ENCODE measurements around the gene LIMCH1. TPM values are rescaled to one million over a fixed set of nuclear protein-coding genes. Genes with fewer than 3 reads are reported as not detected.

Gene LIMCH1
- total and polyA plus RNA-seq, 8 donors: 4.7 to 37.1 (median 17.4) TPM

DNA sequence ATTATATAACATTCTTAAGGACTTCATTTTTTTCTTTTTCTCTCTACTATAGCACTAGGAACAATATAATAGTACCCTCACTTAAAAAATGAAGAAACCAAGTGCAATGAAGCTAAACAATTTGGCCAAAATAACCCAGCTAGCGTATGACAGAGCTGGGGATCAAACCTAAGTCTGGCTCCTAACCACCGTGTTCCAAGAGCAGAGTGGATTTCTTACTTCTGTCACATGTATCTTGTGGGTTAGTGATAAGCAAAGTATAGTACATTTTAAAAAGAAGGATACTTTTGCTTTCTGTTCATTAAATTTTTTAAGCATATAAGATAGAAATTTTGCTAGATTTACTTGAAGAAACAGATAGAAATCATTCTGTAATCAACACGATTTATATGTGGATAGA, 11.5 kb downstream of the LIMCH1 start:
- no peak overlapping the region for H3K27ac ChIP-seq
- H3K4me1 ChIP-seq: no peaks in the 10 kb centered on the region
- no peaks in the 10 kb centered on the region for H3K9me3 ChIP-seq
- H3K36me3 ChIP-seq: no peaks in the 10 kb centered on the region
- H3K4me3 ChIP-seq: no peak overlapping the region
- no peaks in the 10 kb centered on the region for H3K27me3 ChIP-seq
- intact Hi-C loops (cut with DNase I; ENCODE audit: low total_unique reads): no loop called here
- TF ChIP-seq EP300 (IDR thresholded peaks at IDR 0.05) (no peak), POLR2A (IDR thresholded peaks at IDR 0.05) (no peak), POLR2AphosphoS5 (IDR thresholded peaks at IDR 0.05) (no peak), CTCF (IDR thresholded peaks at IDR 0.05) (no peak)
- DNase-seq: no peak
- 81 to 89% (median 85%) methylated on average over 3 of the region's 3 CpGs for WGBS, 5 donors

DNA sequence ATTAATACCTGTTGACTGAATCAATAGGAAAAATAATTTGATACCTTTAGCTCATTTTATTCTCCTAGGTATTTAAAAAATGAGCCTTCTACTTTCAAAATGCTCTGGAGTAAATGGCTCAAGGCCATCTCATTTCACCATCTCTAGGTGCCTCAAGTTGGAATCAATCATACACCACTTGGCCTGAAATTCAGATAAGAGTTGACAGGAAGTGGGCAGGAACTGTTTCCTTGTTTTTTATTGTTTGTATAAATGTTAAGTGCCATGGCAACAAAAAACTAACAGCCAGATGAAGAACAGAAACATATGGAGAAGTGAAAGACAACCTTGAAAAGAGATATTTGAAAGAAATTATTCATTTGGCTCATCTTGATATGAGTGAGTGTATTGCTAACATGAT, 12.4 kb downstream of the LIMCH1 start:
- Histone ChIP-seq H3K27ac (no peak overlapping the region), H3K4me1 (no peaks in the 10 kb centered on the region), H3K36me3 (no peaks in the 10 kb centered on the region), H3K27me3 (no peaks in the 10 kb centered on the region), H3K9me3 (no peaks in the 10 kb centered on the region), H3K4me3 (no peak overlapping the region)
- intact Hi-C loops (cut with DNase I; ENCODE audit: low total_unique reads): no loop called here
- peak in 1 of 2 donors; percentile 56 for DNase-seq
- no peak for TF ChIP-seq POLR2A (IDR thresholded peaks at IDR 0.05)
- no peak for TF ChIP-seq EP300 (IDR thresholded peaks at IDR 0.05)
- TF ChIP-seq POLR2AphosphoS5 (IDR thresholded peaks at IDR 0.05): no peak
- TF ChIP-seq CTCF (IDR thresholded peaks at IDR 0.05): no peak

DNA sequence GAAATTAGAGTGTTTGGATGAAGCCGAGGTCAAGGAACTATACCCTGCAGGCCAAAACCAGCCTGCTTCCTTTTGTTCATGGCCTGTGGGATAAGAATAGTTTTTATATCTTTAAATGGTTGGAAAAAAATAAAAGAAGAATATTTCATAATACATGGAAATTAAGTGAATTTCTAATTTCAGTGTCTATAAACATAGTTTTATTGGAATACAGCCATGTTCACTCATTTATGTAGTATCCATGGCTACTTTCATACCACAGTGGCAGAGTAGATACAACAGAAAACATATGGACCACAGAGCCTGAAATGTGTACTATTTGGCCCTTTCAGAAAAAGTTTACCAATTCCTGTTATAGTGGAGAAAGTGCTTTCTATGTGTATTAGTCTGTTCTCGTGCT, 13.6 kb downstream of the LIMCH1 start:
- Histone ChIP-seq H3K4me3 (no peak overlapping the region), H3K4me1 (no peaks in the 10 kb centered on the region), H3K36me3 (no peaks in the 10 kb centered on the region), H3K27ac (no peak overlapping the region), H3K27me3 (no peaks in the 10 kb centered on the region), H3K9me3 (no peaks in the 10 kb centered on the region)
- DNase-seq: no peak
- no peak for TF ChIP-seq POLR2AphosphoS5 (IDR thresholded peaks at IDR 0.05)
- TF ChIP-seq CTCF (IDR thresholded peaks at IDR 0.05): no peak
- TF ChIP-seq EP300 (IDR thresholded peaks at IDR 0.05): no peak
- no peak for TF ChIP-seq POLR2A (IDR thresholded peaks at IDR 0.05)
- WGBS, 5 donors: 80 to 85% (median 84%) methylated on average over 2 of the region's 2 CpGs
- intact Hi-C loops (cut with DNase I; ENCODE audit: low total_unique reads): no loop called here

DNA sequence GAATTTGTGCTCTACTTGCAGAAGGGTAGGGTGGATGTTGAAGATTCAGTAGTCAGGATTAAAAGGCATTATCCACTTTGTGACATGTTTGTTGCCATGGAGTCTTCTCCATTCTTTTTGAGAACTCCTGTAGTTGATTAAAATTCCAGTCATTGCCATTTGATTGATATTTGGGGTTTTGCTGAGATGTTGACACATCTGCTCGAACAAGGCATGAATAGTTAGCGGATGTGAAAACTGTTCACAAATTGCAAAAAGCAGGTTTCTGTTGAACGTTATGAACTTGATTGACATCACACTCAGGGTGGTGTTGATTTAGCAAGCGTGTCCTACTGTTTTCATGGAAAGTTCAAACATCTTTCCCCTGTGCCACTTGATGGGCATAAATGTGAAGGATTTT, 16.9 kb downstream of the LIMCH1 start:
- intact Hi-C loops (cut with DNase I; ENCODE audit: low total_unique reads): no loop called here
- H3K9me3 ChIP-seq: no peaks in the 10 kb centered on the region
- no peaks in the 10 kb centered on the region for H3K36me3 ChIP-seq
- no peak overlapping the region for H3K27ac ChIP-seq
- no peaks in the 10 kb centered on the region for H3K4me1 ChIP-seq
- no peak overlapping the region for H3K4me3 ChIP-seq
- H3K27me3 ChIP-seq: no peaks in the 10 kb centered on the region
- WGBS, 5 donors: 77 to 88% (median 83%) methylated on average over 4 of the region's 4 CpGs
- no peak for TF ChIP-seq POLR2AphosphoS5 (IDR thresholded peaks at IDR 0.05)
- TF ChIP-seq EP300 (IDR thresholded peaks at IDR 0.05): no peak
- no peak for TF ChIP-seq POLR2A (IDR thresholded peaks at IDR 0.05)
- no peak for TF ChIP-seq CTCF (IDR thresholded peaks at IDR 0.05)
- no peak for DNase-seq
